ENCODE results near the gene IGFBPL1.
"Not testable (repeated sequence)": the region's sequence is repeated elsewhere in the genome, so short reads cannot be mapped to it uniquely, and the experiment has no call there.

Gene IGFBPL1

GRCh38 chr9:38382141-38382540 lies 42.1 kb downstream of the IGFBPL1 start:
- H3K27me3 ChIP-seq (ENCODE audit: insufficient read depth, low read depth, severe bottlenecking), result no peaks in the 10 kb centered on the region
- peaks cover 6% of the 10 kb centered on the region for H3K9me3 ChIP-seq (ENCODE audit: severe bottlenecking)
- DNase-seq, result peak; percentile 23
- H3K4me3 ChIP-seq (ENCODE audit: low read depth, low read length), result no peak overlapping the region
- peak overlapping the region; percentile 3; the same call in 1 of the 2 replicates for H3K27ac ChIP-seq
- H3K36me3 ChIP-seq, result no peaks in the 10 kb centered on the region
- TF ChIP-seq CTCF (IDR thresholded peaks at IDR 0.05; ENCODE audit: low read depth, low read length), result no peak

- no peak overlapping the region for H3K4me3 ChIP-seq (ENCODE audit: low read depth, low read length)
- H3K9me3 ChIP-seq (ENCODE audit: severe bottlenecking), result peaks cover 6% of the 10 kb centered on the region
- H3K36me3 ChIP-seq, result no peaks in the 10 kb centered on the region
- no peak for TF ChIP-seq CTCF (IDR thresholded peaks at IDR 0.05; ENCODE audit: low read depth, low read length)
- H3K27ac ChIP-seq, result no peak overlapping the region
- no peak for DNase-seq
- H3K27me3 ChIP-seq (ENCODE audit: insufficient read depth, low read depth, severe bottlenecking), result no peaks in the 10 kb centered on the region
Measured at GRCh38 chr9:38380872-38381534, 43.3 kb downstream of the IGFBPL1 start.

- Histone ChIP-seq H3K27me3 (ENCODE audit: insufficient read depth, low read depth, severe bottlenecking) (no peaks in the 10 kb centered on the region), H3K9me3 (ENCODE audit: severe bottlenecking) (peaks cover 6% of the 10 kb centered on the region), H3K36me3 (no peaks in the 10 kb centered on the region), H3K4me3 (ENCODE audit: low read depth, low read length) (no peak overlapping the region), H3K27ac (no peak overlapping the region)
- peak; percentile 64 for TF ChIP-seq CTCF (IDR thresholded peaks at IDR 0.05; ENCODE audit: low read depth, low read length)
- DNase-seq, result no peak
Measured at GRCh38 chr9:38380230-38380871, 43.9 kb downstream of the IGFBPL1 start.

GRCh38 chr9:38377336-38378083 lies 46.7 kb downstream of the IGFBPL1 start:
- H3K27me3 ChIP-seq (ENCODE audit: insufficient read depth, low read depth, severe bottlenecking); H3K27ac ChIP-seq; H3K4me3 ChIP-seq (ENCODE audit: low read depth, low read length); H3K36me3 ChIP-seq; DNase-seq; H3K9me3 ChIP-seq (ENCODE audit: severe bottlenecking): not testable (repeated sequence)

GRCh38 chr9:38376021-38376670 lies 48.1 kb downstream of the IGFBPL1 start:
- no peak for DNase-seq
- no peak for TF ChIP-seq CTCF (IDR thresholded peaks at IDR 0.05; ENCODE audit: low read depth, low read length)

GRCh38 chr9:38375572-38375963 lies 48.7 kb downstream of the IGFBPL1 start:
- TF ChIP-seq CTCF (IDR thresholded peaks at IDR 0.05; ENCODE audit: low read depth, low read length), result no peak
- DNase-seq, result no peak
- no peaks in the 10 kb centered on the region for H3K36me3 ChIP-seq
- no peak overlapping the region for H3K27ac ChIP-seq
- no peaks in the 10 kb centered on the region for H3K27me3 ChIP-seq (ENCODE audit: insufficient read depth, low read depth, severe bottlenecking)
- H3K4me3 ChIP-seq (ENCODE audit: low read depth, low read length), result no peak overlapping the region
- no peaks in the 10 kb centered on the region for H3K9me3 ChIP-seq (ENCODE audit: severe bottlenecking)

More at GRCh38 chr9:38376021-38376670, 48.1 kb downstream of the IGFBPL1 start:
- Histone ChIP-seq H3K9me3 (ENCODE audit: severe bottlenecking) (no peaks in the 10 kb centered on the region), H3K4me3 (ENCODE audit: low read depth, low read length) (no peak overlapping the region), H3K27ac (no peak overlapping the region), H3K27me3 (ENCODE audit: insufficient read depth, low read depth, severe bottlenecking) (no peaks in the 10 kb centered on the region), H3K36me3 (no peaks in the 10 kb centered on the region)

All from WERI-Rb-1 (cell line).